ENCODE measurements around the gene SLAMF1. TPM values are rescaled to one million over a fixed set of nuclear protein-coding genes. Genes with fewer than 3 reads are reported as not detected.

SLAMF1 gene
- total RNA-seq, 3 donors from 2014 or later (not counting 1 experiment from before 2014, with no cell fraction given): 1.1 to 3.5 (median 2.1) TPM

DNA sequence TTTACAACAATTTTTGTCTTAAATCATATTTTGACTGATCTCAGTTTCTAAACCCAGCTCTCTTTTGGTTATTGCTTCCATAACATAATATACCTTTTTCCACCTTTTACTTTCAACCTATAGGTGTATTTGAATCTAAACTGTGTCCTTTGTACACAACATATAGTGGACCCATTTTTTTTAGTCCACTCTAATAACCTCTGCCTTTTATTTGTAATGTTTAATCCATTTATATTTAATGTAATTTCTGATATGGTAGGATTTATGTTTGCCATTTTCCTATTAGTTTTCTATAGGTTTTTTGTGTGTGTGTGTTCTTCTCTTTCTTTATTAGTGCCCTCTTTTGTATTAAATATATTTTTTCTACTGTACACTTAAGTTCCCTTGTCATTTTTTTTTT is 22.4 kb upstream of the SLAMF1 start:
- H3K4me1 ChIP-seq (ENCODE audit: control insufficient read depth, insufficient read depth, low read length): peaks cover 25% of the 10 kb centered on the region
- intact Hi-C loops (cut with micrococcal nuclease): no loop called here
- peaks cover 22 to 26% of the 10 kb centered on the region in 2 donors for H3K4me1 Mint-ChIP-seq

DNA sequence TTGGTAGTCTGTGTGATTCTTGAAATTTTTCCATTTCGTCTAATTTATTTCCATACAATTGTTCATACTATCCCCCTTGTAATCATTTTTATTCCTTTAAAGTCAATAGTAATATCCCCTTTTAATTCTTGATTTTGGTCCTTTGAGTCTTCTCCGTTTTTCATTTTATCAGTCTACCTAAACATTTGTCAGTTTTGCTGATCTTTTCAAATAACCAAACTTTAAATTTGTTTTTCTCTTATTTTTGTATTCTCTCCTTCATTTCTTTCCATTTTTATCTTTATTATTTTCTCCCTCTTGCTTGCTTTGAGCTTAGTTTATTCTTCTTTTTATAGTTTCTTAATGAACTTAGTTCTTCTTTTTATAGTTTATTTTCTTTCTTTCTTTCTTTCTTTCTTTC is 21.1 kb upstream of the SLAMF1 start:
- no peak overlapping the region for H3K4me3 ChIP-seq (ENCODE audit: low read length)
- Mint-ChIP-seq H3K4me3 (no peak overlapping the region), H3K4me1 (peaks cover 33 to 39% of the 10 kb centered on the region in 2 donors), H3K27me3 (ENCODE audit: low read depth in 2 of 2) (no peaks in the 10 kb centered on the region), H3K27ac (no peak overlapping the region), H3K36me3 (no peaks in the 10 kb centered on the region), H3K9me3 (no peaks in the 10 kb centered on the region)
- TF ChIP-seq CTCF (IDR thresholded peaks at IDR 0.05): no peak
- ATAC-seq (no peak), DNase-seq (no peak)
- H3K4me1 ChIP-seq (ENCODE audit: control insufficient read depth, insufficient read depth, low read length): peaks cover 28% of the 10 kb centered on the region
- 100% methylated on average over 1 of the region's 2 CpGs for WGBS (ENCODE audit: insufficient coverage)
- H3K36me3 ChIP-seq (ENCODE audit: control insufficient read depth, insufficient read depth, low read length): no peaks in the 10 kb centered on the region
- no peaks in the 10 kb centered on the region for H3K9me3 ChIP-seq (ENCODE audit: control insufficient read depth, insufficient read depth, low read length)
- no peaks in the 10 kb centered on the region for H3K27me3 ChIP-seq (ENCODE audit: control insufficient read depth, insufficient read depth, low read length)
- H3K27ac ChIP-seq (ENCODE audit: low read length): no peak overlapping the region
- intact Hi-C loops (cut with micrococcal nuclease): no loop called here

More for the DNA sequence above, 22.4 kb upstream of the SLAMF1 start:
- no peaks in the 10 kb centered on the region for H3K36me3 ChIP-seq (ENCODE audit: control insufficient read depth, insufficient read depth, low read length)
- no peaks in the 10 kb centered on the region for H3K36me3 Mint-ChIP-seq
- no peaks in the 10 kb centered on the region for H3K27me3 Mint-ChIP-seq (ENCODE audit: low read depth in 2 of 2)
- ATAC-seq (no peak), DNase-seq (no peak)
- no peaks in the 10 kb centered on the region for H3K9me3 ChIP-seq (ENCODE audit: control insufficient read depth, insufficient read depth, low read length)
- no peak overlapping the region for H3K27ac Mint-ChIP-seq
- no peaks in the 10 kb centered on the region for H3K27me3 ChIP-seq (ENCODE audit: control insufficient read depth, insufficient read depth, low read length)
- H3K4me3 Mint-ChIP-seq: no peak overlapping the region
- H3K27ac ChIP-seq (ENCODE audit: low read length): no peak overlapping the region
- TF ChIP-seq CTCF (IDR thresholded peaks at IDR 0.05): no peak
- H3K9me3 Mint-ChIP-seq: no peaks in the 10 kb centered on the region
- H3K4me3 ChIP-seq (ENCODE audit: low read length): no peak overlapping the region

DNA sequence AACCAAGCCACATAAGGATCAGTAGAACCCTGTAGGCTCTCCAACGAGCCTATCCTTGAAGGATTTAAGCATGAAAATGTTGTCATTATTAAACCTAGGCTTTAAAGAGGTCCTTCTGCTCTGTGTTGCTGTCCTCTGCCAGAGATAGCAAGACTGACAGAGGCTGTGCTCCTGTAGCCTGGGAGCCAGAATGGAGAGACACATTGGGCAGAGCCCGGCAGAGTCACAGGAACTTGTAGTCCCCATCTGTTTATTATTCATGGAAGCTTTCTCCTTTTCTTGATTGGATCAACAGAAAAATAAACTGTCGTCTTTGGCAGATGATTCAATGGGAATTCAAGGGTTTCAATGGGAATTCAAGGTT is 19.2 kb upstream of the SLAMF1 start:
- Mint-ChIP-seq H3K4me3 (no peak overlapping the region), H3K9me3 (no peaks in the 10 kb centered on the region), H3K27me3 (ENCODE audit: low read depth in 2 of 2) (no peaks in the 10 kb centered on the region), H3K27ac (peak overlapping the region in 1 of 2 donors; percentile 32), H3K4me1 (peaks cover 34 to 49% of the 10 kb centered on the region in 2 donors), H3K36me3 (no peaks in the 10 kb centered on the region)
- no peak for TF ChIP-seq CTCF (IDR thresholded peaks at IDR 0.05)
- Histone ChIP-seq H3K27ac (ENCODE audit: low read length) (peak overlapping the region; percentile 5), H3K4me3 (ENCODE audit: low read length) (no peak overlapping the region), H3K36me3 (ENCODE audit: control insufficient read depth, insufficient read depth, low read length) (no peaks in the 10 kb centered on the region), H3K27me3 (ENCODE audit: control insufficient read depth, insufficient read depth, low read length) (no peaks in the 10 kb centered on the region), H3K9me3 (ENCODE audit: control insufficient read depth, insufficient read depth, low read length) (no peaks in the 10 kb centered on the region), H3K4me1 (ENCODE audit: control insufficient read depth, insufficient read depth, low read length) (peaks cover 30% of the 10 kb centered on the region)
- WGBS (ENCODE audit: insufficient coverage): 81% methylated on average over 3 of the region's 3 CpGs
- intact Hi-C loops (cut with micrococcal nuclease): no loop called here
- no peak for ATAC-seq
- DNase-seq: no peak

DNA sequence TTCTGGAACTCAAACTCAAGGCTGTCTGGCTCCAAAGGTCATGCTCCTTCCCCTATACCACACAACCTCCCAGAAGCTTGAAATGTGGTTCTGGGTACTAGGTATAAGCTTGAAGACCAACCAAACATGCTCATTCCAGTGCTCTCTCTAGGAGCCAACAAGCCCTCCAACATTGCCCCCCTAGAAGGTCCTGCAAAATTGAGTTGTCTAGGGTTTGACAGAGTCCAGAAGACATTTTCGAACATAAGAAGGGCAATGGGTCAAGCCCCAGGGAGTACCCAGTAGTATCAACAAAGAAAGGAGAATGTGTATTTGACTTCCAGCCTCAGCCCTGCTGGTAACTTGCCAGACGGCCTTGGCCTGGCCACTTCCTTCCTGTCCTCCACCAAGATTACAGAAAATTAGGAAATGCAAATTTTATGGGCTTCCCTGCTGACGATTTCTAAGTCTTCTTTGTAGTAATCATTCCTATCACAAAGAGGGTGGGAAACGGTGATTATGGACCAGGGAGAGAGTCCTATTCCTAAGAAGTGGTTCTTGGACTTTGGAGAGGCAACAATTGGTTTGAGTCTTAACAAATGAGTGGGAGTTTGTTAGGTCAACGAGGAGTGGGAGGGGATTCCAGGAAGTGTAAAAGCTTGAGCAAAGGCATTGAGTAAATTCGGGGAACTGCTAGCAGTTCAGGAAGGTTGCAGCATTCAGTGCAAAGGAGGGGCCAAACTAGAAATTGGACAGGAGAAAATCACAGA is 18.7 kb upstream of the SLAMF1 start:
- Mint-ChIP-seq H3K9me3 (no peaks in the 10 kb centered on the region), H3K4me1 (peaks cover 34 to 49% of the 10 kb centered on the region in 2 donors), H3K27me3 (ENCODE audit: low read depth in 2 of 2) (no peaks in the 10 kb centered on the region), H3K36me3 (no peaks in the 10 kb centered on the region), H3K27ac (peak overlapping the region; percentile 17 to 46), H3K4me3 (peak overlapping the region; percentile 21)
- TF ChIP-seq CTCF (IDR thresholded peaks at IDR 0.05): no peak
- no peaks in the 10 kb centered on the region for H3K36me3 ChIP-seq (ENCODE audit: control insufficient read depth, insufficient read depth, low read length)
- H3K4me3 ChIP-seq (ENCODE audit: low read length): no peak overlapping the region
- intact Hi-C loops (cut with micrococcal nuclease): no loop called here
- no peaks in the 10 kb centered on the region for H3K9me3 ChIP-seq (ENCODE audit: control insufficient read depth, insufficient read depth, low read length)
- DNase-seq (peak in 1 of 2 donors; percentile 59), ATAC-seq (peak; percentile 44 to 76 (median 55))
- H3K27me3 ChIP-seq (ENCODE audit: control insufficient read depth, insufficient read depth, low read length): no peaks in the 10 kb centered on the region
- peak overlapping the region; percentile 41 for H3K27ac ChIP-seq (ENCODE audit: low read length)
- H3K4me1 ChIP-seq (ENCODE audit: control insufficient read depth, insufficient read depth, low read length): peaks cover 30% of the 10 kb centered on the region
- WGBS (ENCODE audit: insufficient coverage): 25% methylated on average over 6 of the region's 6 CpGs
